Mesenchymal stem cell (in vitro differentiated cells and primary cell): ENCODE measurements around the gene LIMS2.

ENCODE experiments used
- DNase-seq: peaks from one replicate; pipeline ENCODE4 v3.0.0-alpha.2; 2013
- H2AFZ ChIP-seq: one replicate; pipeline ENCODE4 v1.6.1; 2013; ENCODE audit warnings: low read depth, mild to moderate bottlenecking, control low read depth, inconsistent platforms, low read length, moderate library complexity
- H2AK5ac ChIP-seq: 2 replicates; pipeline ENCODE4 v1.6.1; 2013; ENCODE audit warnings: low read length, moderate library complexity, mild to moderate bottlenecking, inconsistent platforms; ENCODE audit not compliant: severe bottlenecking
- H2BK120ac ChIP-seq: one replicate; pipeline ENCODE4 v1.6.1; 2013; ENCODE audit warnings: low read depth, mild to moderate bottlenecking, inconsistent platforms, low read length, moderate library complexity
- H2BK12ac ChIP-seq, 2 experiments: one replicate each; pipeline ENCODE4 v1.6.1; 2013; ENCODE audit warnings: inconsistent platforms in 2 of 2, low read length in 2 of 2, mild to moderate bottlenecking in 2 of 2, moderate library complexity in 2 of 2, control low read depth in 1 of 2
- H2BK15ac ChIP-seq: one replicate; pipeline ENCODE4 v1.6.1; 2013; ENCODE audit warnings: mild to moderate bottlenecking, low read depth, inconsistent platforms; ENCODE audit not compliant: poor library complexity, severe bottlenecking
- H2BK5ac ChIP-seq: 2 replicates; pipeline ENCODE4 v1.6.1; 2013; ENCODE audit warnings: low read depth, mild to moderate bottlenecking, low read length, control low read depth, inconsistent platforms; ENCODE audit not compliant: poor library complexity, severe bottlenecking
- H3K14ac ChIP-seq, 2 experiments: one replicate each; pipeline ENCODE4 v1.6.1; 2013; ENCODE audit warnings: inconsistent platforms in 2 of 2, low read length in 2 of 2, control low read depth in 1 of 2, mild to moderate bottlenecking in 1 of 2, moderate library complexity in 1 of 2
- H3K18ac ChIP-seq, 2 experiments: one replicate each; pipeline ENCODE4 v1.6.1; 2013; ENCODE audit warnings: inconsistent platforms in 2 of 2, low read length in 2 of 2, control low read depth in 1 of 2, low read depth in 1 of 2, mild to moderate bottlenecking in 1 of 2
- H3K23ac ChIP-seq, 2 experiments: one replicate each; pipeline ENCODE4 v1.6.1; 2013; ENCODE audit warnings: inconsistent platforms in 2 of 2, low read length in 2 of 2, mild to moderate bottlenecking in 2 of 2, moderate library complexity in 2 of 2, control low read depth in 1 of 2
- H3K27ac ChIP-seq: 2 replicates; pipeline ENCODE4 v1.5.1; 2013; ENCODE audit warnings: mild to moderate bottlenecking, moderate library complexity, low read length, control low read depth, inconsistent platforms; ENCODE audit not compliant: poor library complexity, severe bottlenecking
- H3K27me3 ChIP-seq, 2 experiments: 2 replicates each; pipeline versions ENCODE4 v1.6.1 to v1.7.0; 2013; ENCODE audit warnings: low read length in 2 of 2, mild to moderate bottlenecking in 2 of 2, moderate library complexity in 2 of 2, control low read depth in 1 of 2, inconsistent platforms in 1 of 2; ENCODE audit not compliant: control insufficient read depth in 1 of 2, insufficient read depth in 1 of 2
- H3K36me3 ChIP-seq, 2 experiments: 2 replicates each; pipeline versions ENCODE4 v1.6.1 to v1.7.0; 2013; ENCODE audit warnings: low read length in 2 of 2, control low read depth in 1 of 2, inconsistent platforms in 1 of 2, low read depth in 1 of 2, mild to moderate bottlenecking in 1 of 2; ENCODE audit not compliant: insufficient read depth in 2 of 2, control insufficient read depth in 1 of 2
- H3K4ac ChIP-seq, 2 experiments: one replicate each; pipeline ENCODE4 v1.6.1; 2013; ENCODE audit warnings: inconsistent platforms in 2 of 2, low read length in 2 of 2, mild to moderate bottlenecking in 2 of 2, moderate library complexity in 2 of 2, control low read depth in 1 of 2, low read depth in 1 of 2
- H3K4me1 ChIP-seq: 2 replicates; pipeline ENCODE4 v1.6.1; 2013; ENCODE audit warnings: low read depth, low read length, control low read depth; ENCODE audit not compliant: control insufficient read depth, insufficient read depth
- H3K4me2 ChIP-seq: 2 replicates; pipeline ENCODE4 v1.6.1; 2013; ENCODE audit warnings: low read length, mild to moderate bottlenecking, inconsistent platforms; ENCODE audit not compliant: poor library complexity, severe bottlenecking
- H3K4me3 ChIP-seq, 2 experiments: 2 replicates each; pipeline versions ENCODE4 v1.5.1 to v1.7.0; 2013; ENCODE audit warnings: low read length in 2 of 2, mild to moderate bottlenecking in 2 of 2, control low read depth in 1 of 2, low read depth in 1 of 2; ENCODE audit not compliant: insufficient read depth in 1 of 2
- H3K79me1 ChIP-seq: replicated peaks from 2 replicates; pipeline ENCODE4 v1.6.1; 2013; ENCODE audit warnings: mild to moderate bottlenecking, control low read depth, low read length, inconsistent platforms; ENCODE audit not compliant: poor library complexity, severe bottlenecking
- H3K9ac ChIP-seq: 2 replicates; pipeline ENCODE4 v1.7.0; 2013; ENCODE audit warnings: mild to moderate bottlenecking, low read length, moderate library complexity
- H3K9me3 ChIP-seq: 2 replicates; pipeline ENCODE4 v1.7.0; 2013; ENCODE audit warnings: mild to moderate bottlenecking, low read length; ENCODE audit not compliant: control insufficient read depth
- H4K8ac ChIP-seq: one replicate; pipeline ENCODE4 v1.6.1; 2013; ENCODE audit warnings: inconsistent platforms, mild to moderate bottlenecking, low read length, moderate library complexity
- H4K91ac ChIP-seq: one replicate; pipeline ENCODE4 v1.6.1; 2013; ENCODE audit warnings: mild to moderate bottlenecking, low read length, inconsistent platforms
- WGBS: methylation state at CpG from one replicate; pipeline ENCODE4 v1.1.7; 2013; ENCODE audit warnings: mixed read lengths; 5-methylcytosine and 5-hydroxymethylcytosine counted together

LIMS2 gene

DNA sequence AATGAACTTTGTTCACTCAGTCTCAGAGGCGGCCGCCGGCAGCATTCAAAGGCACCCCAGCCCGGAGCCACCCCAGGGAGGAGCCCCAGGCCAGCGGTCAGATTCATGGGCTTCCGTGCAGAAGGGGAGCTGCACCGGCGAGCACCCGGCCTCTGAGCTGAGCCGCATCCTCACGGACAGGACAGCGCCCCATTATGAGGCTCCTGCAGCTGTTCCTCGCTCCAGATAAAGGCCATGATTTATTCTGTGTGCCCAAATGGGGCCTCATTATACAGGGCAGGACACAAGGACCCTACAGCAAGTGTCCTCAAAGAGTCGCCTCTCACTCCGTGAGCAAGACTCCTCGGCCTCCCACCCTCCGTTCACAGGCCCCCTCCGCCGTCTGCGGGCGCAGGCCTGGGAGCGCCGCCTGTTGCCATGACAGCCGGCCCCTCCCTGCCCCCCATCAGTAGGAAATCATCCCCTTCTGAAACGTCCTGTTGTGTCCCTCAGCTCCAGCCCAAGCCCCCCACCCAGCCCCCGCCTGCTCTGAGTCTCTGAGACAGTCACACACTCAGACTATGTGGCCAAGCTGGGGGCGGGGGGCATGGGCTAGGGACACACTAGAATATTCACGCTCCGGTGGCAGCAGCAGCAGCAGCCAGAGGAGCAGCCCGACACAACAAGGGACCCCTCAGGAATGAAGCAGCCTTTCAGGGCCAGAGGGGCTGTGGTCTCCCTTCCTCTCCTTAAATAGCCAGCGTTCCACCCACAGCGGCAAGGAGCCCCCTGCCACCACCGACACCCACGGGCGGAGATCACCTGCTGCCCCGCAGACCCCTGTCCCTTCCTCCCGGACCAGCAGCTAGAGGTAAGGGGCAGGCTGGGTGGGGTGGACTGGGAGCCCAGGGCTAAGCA, 29.7 kb downstream of the LIMS2 start, which contains the start of gene GPR17:
TSS of gene GPR17 (plus strand) at position 759 of the 897 bp plus-strand sequence. CDS start 4,583 bp downstream, outside the sequence.
- Histone ChIP-seq H3K27ac (no peak within 1 kb of the TSS), H2AK5ac (no peak within 1 kb of the TSS), H3K18ac (peak within 1 kb of the TSS in 1 of 2 experiments; percentile 14), H3K14ac (no peak within 1 kb of the TSS), H2BK5ac (no peak within 1 kb of the TSS), H2AFZ (no peak within 1 kb of the TSS), H2BK120ac (no peak within 1 kb of the TSS), H4K8ac (peak within 1 kb of the TSS; percentile 77), H3K4ac (no peak within 1 kb of the TSS), H4K91ac (no peak within 1 kb of the TSS), H2BK12ac (peak within 1 kb of the TSS in 1 of 2 experiments; percentile 38), H3K79me1 (no peaks in the 10 kb centered on the region), H3K9me3 (no peaks in the 10 kb centered on the region), H3K9ac (peak within 1 kb of the TSS; percentile 22), H3K4me2 (no peak within 1 kb of the TSS), H3K23ac (no peak within 1 kb of the TSS), H3K27me3 (no peaks in the 10 kb centered on the region), H3K36me3 (peaks cover 0 to 9% of the 10 kb centered on the region in 2 experiments), H2BK15ac (no peak within 1 kb of the TSS), H3K4me3 (no peak within 1 kb of the TSS), H3K4me1 (peaks cover 23% of the 10 kb centered on the region)
- DNase-seq, result no peak
- 92% methylated on average over 37 of the region's 37 CpGs for WGBS

GRCh38 chr2:127645026-127645394, 30.3 kb downstream of the LIMS2 start:
- no peak overlapping the region for H3K14ac ChIP-seq
- no peak overlapping the region for H2AK5ac ChIP-seq
- WGBS, result no CpG with 5 or more reads among the region's 1 CpG
- H3K4ac ChIP-seq, result no peak overlapping the region
- H3K9ac ChIP-seq, result no peak overlapping the region
- no peaks in the 10 kb centered on the region for H3K79me1 ChIP-seq
- peaks cover 0 to 9% of the 10 kb centered on the region in 2 experiments for H3K36me3 ChIP-seq
- no peak overlapping the region for H4K91ac ChIP-seq
- no peak overlapping the region for H2BK5ac ChIP-seq
- peaks cover 27% of the 10 kb centered on the region for H3K4me1 ChIP-seq
- no peak overlapping the region for H3K18ac ChIP-seq
- H4K8ac ChIP-seq, result no peak overlapping the region
- H3K27ac ChIP-seq, result no peak overlapping the region
- DNase-seq, result no peak
- no peak overlapping the region for H3K23ac ChIP-seq
- no peak overlapping the region for H2AFZ ChIP-seq
- H3K27me3 ChIP-seq, result no peaks in the 10 kb centered on the region
- no peak overlapping the region for H3K4me2 ChIP-seq
- no peaks in the 10 kb centered on the region for H3K9me3 ChIP-seq
- no peak overlapping the region for H2BK120ac ChIP-seq
- no peak overlapping the region for H2BK12ac ChIP-seq
- H2BK15ac ChIP-seq, result no peak overlapping the region
- no peak overlapping the region for H3K4me3 ChIP-seq

GRCh38 chr2:127644066-127645025, 31.0 kb downstream of the LIMS2 start:
- 91% methylated on average over 19 of the region's 19 CpGs for WGBS
- H4K91ac ChIP-seq, result no peak overlapping the region

More at GRCh38 chr2:127644066-127645025, 31.0 kb downstream of the LIMS2 start:
- H3K4ac ChIP-seq, result no peak overlapping the region
- peaks cover 0 to 11% of the 10 kb centered on the region in 2 experiments for H3K36me3 ChIP-seq
- H2BK12ac ChIP-seq, result no peak overlapping the region
- no peak overlapping the region for H2AFZ ChIP-seq
- peaks cover 25% of the 10 kb centered on the region for H3K4me1 ChIP-seq
- no peak overlapping the region for H3K27ac ChIP-seq
- H3K27me3 ChIP-seq, result no peaks in the 10 kb centered on the region
- peak overlapping the region in 1 of 2 experiments; percentile 21 for H3K14ac ChIP-seq
- H3K18ac ChIP-seq, result no peak overlapping the region
- H3K9me3 ChIP-seq, result no peaks in the 10 kb centered on the region
- DNase-seq, result no peak
- H4K8ac ChIP-seq, result no peak overlapping the region
- no peak overlapping the region for H3K4me2 ChIP-seq
- no peak overlapping the region for H2BK15ac ChIP-seq
- H3K23ac ChIP-seq, result no peak overlapping the region
- H2BK120ac ChIP-seq, result no peak overlapping the region
- H2BK5ac ChIP-seq, result no peak overlapping the region
- H2AK5ac ChIP-seq, result no peak overlapping the region
- H3K4me3 ChIP-seq, result no peak overlapping the region
- no peak overlapping the region for H3K9ac ChIP-seq
- no peaks in the 10 kb centered on the region for H3K79me1 ChIP-seq
